Measurements from ENCODE around the gene SAFB. TPM values are rescaled to one million over a fixed set of nuclear protein-coding genes. Genes with fewer than 3 reads are reported as not detected.

SAFB gene
- total and polyA plus RNA-seq, 2 of the 4 experiments (the other 2 are of a cell fraction), result 18.5 to 41.2 TPM

DNA sequence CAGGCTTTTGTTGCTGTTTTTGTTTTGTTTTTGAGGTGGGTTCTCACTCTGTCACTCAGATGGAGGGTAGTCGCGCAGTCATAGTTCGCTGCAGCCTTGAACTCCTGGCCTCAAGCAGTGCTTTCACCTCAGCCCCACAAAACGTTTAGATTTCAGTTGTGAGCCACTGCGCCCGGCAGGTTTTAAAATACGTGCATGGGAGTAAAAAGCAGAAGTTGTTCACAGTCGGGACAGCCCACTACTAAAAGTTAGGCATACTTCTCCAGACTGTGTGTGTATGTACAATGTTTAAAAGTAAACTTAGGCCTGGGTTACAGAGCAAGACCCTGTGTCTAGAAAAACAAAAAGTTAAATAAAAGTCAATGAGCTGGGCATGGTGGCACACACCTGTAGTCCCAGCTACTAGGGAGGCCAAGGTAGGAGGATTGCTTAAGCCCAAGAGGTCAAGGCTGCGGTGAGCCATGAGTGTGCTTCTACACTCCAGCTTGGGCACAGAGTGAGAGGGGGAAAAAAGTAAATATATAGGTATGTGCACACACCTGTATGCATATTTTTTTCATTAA lies 6.1 kb downstream of the SAFB start:
- no peak overlapping the region for H2BK20ac ChIP-seq (ENCODE audit: low read depth, low read length)
- H3K18ac ChIP-seq (ENCODE audit: low read depth, low read length), result no peak overlapping the region
- no peak overlapping the region for H2AFZ ChIP-seq (replicated peaks; ENCODE audit: low read length, poor library complexity)
- H4K20me1 ChIP-seq (ENCODE audit: insufficient read depth, low read length), result peaks cover 97% of the 10 kb centered on the region
- H4K91ac ChIP-seq (ENCODE audit: insufficient read depth, low read depth, low read length), result no peak overlapping the region
- no peak overlapping the region for H3K4me3 ChIP-seq (ENCODE audit: insufficient read depth, low read depth, low read length)
- no peak overlapping the region; the same call in 1 of the 2 replicates for H3K27ac ChIP-seq (ENCODE audit: insufficient read depth, low read length)
- H3K9me1 ChIP-seq (ENCODE audit: insufficient read depth, low read length), result peaks cover 20% of the 10 kb centered on the region
- DNase-seq, result no peak
- H3K14ac ChIP-seq (replicated peaks; ENCODE audit: low read depth, low read length), result no peak overlapping the region
- no peak overlapping the region for H3K4ac ChIP-seq (ENCODE audit: low read depth, low read length)
- H3K56ac ChIP-seq (ENCODE audit: extremely low read depth, insufficient read depth, low read length), result no peak overlapping the region
- WGBS, 2 experiments (ENCODE audit: extremely low coverage in 2 of 2, insufficient read length in 1 of 2), result no CpG with 5 or more reads among the region's 9 CpGs
- in situ Hi-C loops (cut with MboI; ENCODE audit: low sequenced_read_pairs) (no loop called here), intact Hi-C loops (cut with micrococcal nuclease) (no loop called here), dilution Hi-C loops (cut with HindIII; ENCODE audit: low sequenced_read_pairs, unreplicated experiment) (no loop called here)
- no peaks in the 10 kb centered on the region for H3K27me3 ChIP-seq (ENCODE audit: control insufficient read depth, insufficient read depth, low read length)
- no peak overlapping the region for H3K4me2 ChIP-seq (ENCODE audit: low read depth, low read length)
- H4K8ac ChIP-seq (ENCODE audit: low read depth in 2 of 2, low read length in 2 of 2), result no peak overlapping the region
- no peak for ATAC-seq (ENCODE audit: low read depth)
- H4K5ac ChIP-seq (ENCODE audit: low read depth, low read length), result no peak overlapping the region
- H2BK5ac ChIP-seq (ENCODE audit: low read depth, low read length, poor library complexity, severe bottlenecking), result no peak overlapping the region
- H3K23ac ChIP-seq (ENCODE audit: low read depth, low read length), result no peak overlapping the region
- ChIA-PET CTCF (no interaction called here), POLR2A (ENCODE audit: unreplicated experiment) (no interaction called here)
- H3K9ac ChIP-seq (ENCODE audit: low read depth, low read length), result no peak overlapping the region
- no peak overlapping the region for H2BK120ac ChIP-seq (ENCODE audit: low read depth, low read length)
- peaks cover 0 to 78% of the 10 kb centered on the region in 2 experiments; a peak in 3 of 4 replicates for H3K79me1 ChIP-seq (ENCODE audit: low read depth in 1 of 2, low read length in 2 of 2)
- BruUV-seq (replicated peaks), result no TSS peak
- peaks cover 45% of the 10 kb centered on the region for H3K36me3 ChIP-seq (ENCODE audit: control insufficient read depth, insufficient read depth, low read length)
- H2AK5ac ChIP-seq (ENCODE audit: low read depth, low read length), result no peak overlapping the region
- H3K9me3 ChIP-seq (ENCODE audit: control insufficient read depth, insufficient read depth, low read length), result no peaks in the 10 kb centered on the region
- no peak overlapping the region for H2BK15ac ChIP-seq (ENCODE audit: low read depth, low read length)
- TF ChIP-seq CHD1 (IDR thresholded peaks at IDR 0.05; ENCODE audit: low read depth, low read length) (no peak), MAFK (IDR thresholded peaks at IDR 0.05; ENCODE audit: low read depth, low read length) (no peak), FOS (IDR thresholded peaks at IDR 0.05; ENCODE audit: low read depth, low read length) (no peak), NFE2L2 (IDR thresholded peaks at IDR 0.05; ENCODE audit: low read depth, low read length) (no peak), BHLHE40 (IDR thresholded peaks at IDR 0.05; ENCODE audit: low read depth, low read length) (no peak), RAD21 (IDR thresholded peaks at IDR 0.05; ENCODE audit: low read length) (no peak)
- H2AK9ac ChIP-seq (replicated peaks; ENCODE audit: low read depth, low read length, poor library complexity), result no peak overlapping the region
- peaks cover 22% of the 10 kb centered on the region for H3K4me1 ChIP-seq (ENCODE audit: control insufficient read depth, insufficient read depth, low read length)
